K562 (cell line): ENCODE results near the gene HPD. TPM values are rescaled to one million over a fixed set of nuclear protein-coding genes. Genes with fewer than 3 reads are reported as not detected.

Experiments used
- ATAC-seq: fragments of 200-7000 bp; cut with Tn5 transposase; 3 replicates; pipeline ENCODE4 v1.9.1; 2020; ENCODE audit warnings: moderate library complexity
- BruUV-seq: library from RNA; stranded (reverse); fragments of 400-500 nt; replicated peaks from 2 replicates; lab custom pipeline; 2021; lab: Mats Ljungman, UMichigan
- CTCF ChIA-PET: fragments of 300-600 bp; formaldehyde crosslinking; extraction: SDS; loops from one replicate; lab custom pipeline; 2021; ENCODE audit warnings: low intra/inter-chr PET ratio; lab: Yijun Ruan, JAX
- POLR2A ChIA-PET: fragments of 300-600, 350-650 bp; sonication (Branson Sonifier 250); formaldehyde crosslinking; extraction: SDS; loops from one replicate; lab custom pipeline; 2021; ENCODE audit warnings: antibody characterized with exemption, inconsistent platforms; lab: Yijun Ruan, JAX
- DNase-seq, 4 experiments: peaks; one replicate each; pipeline versions ENCODE4 v3.0.0 to v3.0.0-alpha.2; 2011 to 2018; ENCODE audit warnings: low spot score in 3 of 4, mixed read lengths in 3 of 4; ENCODE audit errors: extremely low read depth in 1 of 4
- FAIRE-seq: peaks from 2 replicates; lab custom pipeline; 2011; peaks lifted over from hg19 to GRCh38; lab: Jason Lieb, UNC
- H2AFZ ChIP-seq: 2 replicates; pipeline ENCODE4 v1.6.0; 2011; ENCODE audit warnings: low read depth, low read length, control low read depth, inconsistent platforms
- H3K27ac ChIP-seq: fragments of 200-600 bp; 3 replicates; pipeline ENCODE4 v1.8.0; 2011; ENCODE audit warnings: low read depth, mild to moderate bottlenecking, control low read depth, inconsistent platforms, low read length, moderate library complexity, mixed read lengths; ENCODE audit errors: extremely low read depth
- H3K27me3 ChIP-seq, 2 experiments: fragments of 300-600 bp in 1 of 2; 2 replicates in 1 of 2; 3 replicates in 1 of 2; pipeline versions ENCODE4 v1.6.0 to v1.8.0; 2011; ENCODE audit warnings: inconsistent platforms in 2 of 2, low read length in 2 of 2, mild to moderate bottlenecking in 1 of 2, mixed read lengths in 1 of 2, moderate library complexity in 1 of 2; ENCODE audit not compliant: control insufficient read depth in 2 of 2, insufficient read depth in 2 of 2
- H3K36me3 ChIP-seq: fragments of 300-600 bp; 3 replicates; pipeline ENCODE4 v1.8.0; 2011; ENCODE audit warnings: mild to moderate bottlenecking, low read length, inconsistent platforms; ENCODE audit not compliant: control insufficient read depth, insufficient read depth
- H3K4me1 ChIP-seq, 2 experiments: fragments of 200-600 bp in 1 of 2; replicated peaks in 1 of 2; 2 replicates in 1 of 2; 3 replicates in 1 of 2; pipeline versions ENCODE4 v1.5.1 to v1.8.0; 2011; ENCODE audit warnings: inconsistent platforms in 2 of 2, low read length in 2 of 2, mild to moderate bottlenecking in 1 of 2, mixed read lengths in 1 of 2, moderate library complexity in 1 of 2; ENCODE audit not compliant: control insufficient read depth in 2 of 2, insufficient read depth in 2 of 2
- H3K4me2 ChIP-seq: 2 replicates; pipeline ENCODE4 v1.6.1; 2011; ENCODE audit warnings: low read length, control low read depth, inconsistent platforms, mixed read lengths; ENCODE audit not compliant: insufficient read depth
- H3K4me3 ChIP-seq: fragments of 200-600 bp; sonication (generic), shearing (Covaris generic); 2 replicates; pipeline ENCODE4 v1.5.1; 2016; ENCODE audit warnings: control low read depth, inconsistent platforms
- H3K79me2 ChIP-seq: fragments of 200-600 bp; 3 replicates; pipeline ENCODE4 v1.8.0; 2011; ENCODE audit warnings: low read length, inconsistent platforms; ENCODE audit not compliant: control insufficient read depth, insufficient read depth
- H3K9ac ChIP-seq, 2 experiments: 2 replicates each; pipeline versions ENCODE4 v1.6.0 to v1.6.1; 2011; ENCODE audit warnings: low read depth in 2 of 2, low read length in 2 of 2, control low read depth in 1 of 2, inconsistent platforms in 1 of 2, mild to moderate bottlenecking in 1 of 2, mixed read lengths in 1 of 2; ENCODE audit not compliant: insufficient read depth in 1 of 2
- H3K9me1 ChIP-seq: one replicate; pipeline ENCODE4 v1.6.0; 2011; ENCODE audit warnings: inconsistent platforms, mild to moderate bottlenecking, low read length, moderate library complexity; ENCODE audit not compliant: control insufficient read depth, insufficient read depth
- H3K9me3 ChIP-seq: replicated peaks from 2 replicates; pipeline ENCODE4 v1.5.1; 2011; ENCODE audit warnings: low read depth, low read length, inconsistent platforms; ENCODE audit not compliant: control insufficient read depth, insufficient read depth
- H4K20me1 ChIP-seq: replicated peaks from 2 replicates; pipeline ENCODE4 v1.6.1; 2011; ENCODE audit warnings: low read length, inconsistent platforms, mixed read lengths; ENCODE audit not compliant: control insufficient read depth, insufficient read depth
- ATF7 ChIP-seq: fragments of 450-650 bp; IDR thresholded peaks from 2 replicates; pipeline ENCODE4 v1.7.1; 2014; ENCODE audit warnings: mild to moderate bottlenecking, moderate library complexity
- BRD4 ChIP-seq: fragments of 200-600 bp; sonication (generic); IDR thresholded peaks from 2 replicates; pipeline ENCODE4 v1.6.1; 2017; ENCODE audit warnings: inconsistent platforms
- CHD1 ChIP-seq: fragments of 200-600 bp; sonication (generic); IDR thresholded peaks from one replicate; pipeline ENCODE4 v1.6.1; 2012; ENCODE audit warnings: mild to moderate bottlenecking, moderate library complexity, low read length, inconsistent platforms
- ETS2 ChIP-seq: IDR thresholded peaks from 2 replicates; pipeline ENCODE4 v1.6.1; 2016; ENCODE audit warnings: borderline replicate concordance, missing genetic modification characterization, mild to moderate bottlenecking, moderate library complexity, missing compliant biosample characterization; ENCODE audit not compliant: poor library complexity, severe bottlenecking
- FOXA1 ChIP-seq: fragments of 450-650 bp; IDR thresholded peaks from 2 replicates; pipeline ENCODE4 v1.6.1; 2016; ENCODE audit warnings: mild to moderate bottlenecking, borderline replicate concordance
- FOXP1 ChIP-seq: sonication (generic); formaldehyde crosslinking; IDR thresholded peaks from 2 replicates; pipeline ENCODE4 v1.8.0; 2022; ENCODE audit warnings: mild to moderate bottlenecking, missing genetic modification reagents
- GATAD2B ChIP-seq: fragments of 450-650 bp; IDR thresholded peaks from 2 replicates; pipeline ENCODE4 v1.6.1; 2017; ENCODE audit warnings: mild to moderate bottlenecking, borderline replicate concordance
- MYBL2 ChIP-seq, 2 experiments: fragments of 450-650 bp in 1 of 2; sonication (generic) in 1 of 2; formaldehyde crosslinking in 1 of 2; IDR thresholded peaks; 2 replicates each; pipeline versions ENCODE4 v1.6.1 to v1.8.1; 2017 to 2022; ENCODE audit warnings: borderline replicate concordance in 1 of 2, inconsistent platforms in 1 of 2, low read depth in 1 of 2, mild to moderate bottlenecking in 1 of 2, missing genetic modification reagents in 1 of 2, moderate library complexity in 1 of 2
- POLR2B ChIP-seq: fragments of 450-650 bp; IDR thresholded peaks from 2 replicates; pipeline ENCODE4 v1.6.1; 2018; ENCODE audit warnings: low read depth; ENCODE audit not compliant: partially characterized antibody
- POLR2G ChIP-seq: fragments of 200-400 bp; formaldehyde crosslinking; IDR thresholded peaks from 2 replicates; pipeline ENCODE4 v1.6.1; 2017; ENCODE audit warnings: low read depth, mild to moderate bottlenecking, antibody characterized with exemption, low read length, moderate library complexity
- PTRF ChIP-seq: fragments of 450-650 bp; IDR thresholded peaks from 2 replicates; pipeline ENCODE4 v1.6.1; 2016; ENCODE audit warnings: mild to moderate bottlenecking, missing genetic modification characterization, missing compliant biosample characterization
- PTTG1 ChIP-seq: fragments of 450-650 bp; IDR thresholded peaks from 2 replicates; pipeline ENCODE4 v1.6.1; 2016; ENCODE audit warnings: low read depth, mild to moderate bottlenecking, missing genetic modification characterization, missing compliant biosample characterization
- RBBP5 ChIP-seq: fragments of 200-600 bp; sonication (generic); IDR thresholded peaks from 2 replicates; pipeline ENCODE4 v1.6.1; 2012; ENCODE audit warnings: borderline replicate concordance, mild to moderate bottlenecking, low read length, control low read depth, inconsistent platforms; ENCODE audit not compliant: insufficient read depth, poor library complexity, severe bottlenecking
- RFX7 ChIP-seq: fragments of 250-450 bp; sonication (Bioruptor Pico); IDR thresholded peaks from 2 replicates; pipeline ENCODE4 v1.5.1; 2021; ENCODE audit warnings: mild to moderate bottlenecking
- SPI1 ChIP-seq: IDR thresholded peaks from 2 replicates; pipeline ENCODE4 v1.6.1; 2011; ENCODE audit warnings: low read depth, low read length, control low read depth, borderline replicate concordance
- ZFP36 ChIP-seq: fragments of 150-350 bp; IDR thresholded peaks from 2 replicates; pipeline ENCODE4 v1.6.1; 2018; ENCODE audit warnings: low read length, low read depth; ENCODE audit not compliant: partially characterized antibody
- WGBS: fragments of 100-300 bp; shearing (Covaris generic); methylation state at CpG from one replicate; pipeline ENCODE4 v1.1.6; 2016; ENCODE audit warnings: low coverage, mixed read lengths; ENCODE audit not compliant: insufficient coverage; ENCODE audit errors: missing lambda C conversion rate; 5-methylcytosine and 5-hydroxymethylcytosine counted together
- in situ Hi-C: fragments of 300-500 bp; cut with MboI; formaldehyde crosslinking; loops from 4 replicates; pipeline ENCODE4 v1.15.0; 2018; ENCODE audit warnings: inconsistent platforms, mixed read lengths
- intact Hi-C: fragments of 100-400 bp; cut with micrococcal nuclease; formaldehyde crosslinking; loops from 2 replicates; pipeline ENCODE4 v1.14.2; 2022
- polyA plus RNA-seq, 8 experiments: library from polyadenylated mRNA; depleted of rRNA in 4 of 8; stranded (reverse) in 5 of 8; unstranded in 3 of 8; fragments of >200 nt; fragmentation: Nextera tagmentation in 2 of 8; fragmentation: Illumina TruSeq in 1 of 8; extraction: Ambion mirVana in 2 of 8; extraction: Trizol in 1 of 8; gene quantifications; 2 replicates each; pipeline versions ENCODE4 v1.2.1 to v1.2.3, GENCODE V29; 2011 to 2014; ENCODE audit warnings: inconsistent platforms in 1 of 8, missing spikeins in 1 of 8
- total RNA-seq, 7 experiments: library from RNA; depleted of rRNA in 6 of 7; stranded (reverse); fragments of >200 nt in 6 of 7; fragmentation: Illumina TruSeq in 2 of 7; extraction: Trizol in 2 of 7; gene quantifications; 2 replicates each; pipeline versions ENCODE4 v1.2.1 to v1.2.3, GENCODE V29; 2011 to 2021; ENCODE audit warnings: low replicate concordance in 1 of 7
- TF ChIP-seq, protein P1 (sequence below): fragments of 150-350 bp; IDR thresholded peaks from 2 replicates; pipeline ENCODE4 v1.6.1; 2014; ENCODE audit warnings: low read depth, mild to moderate bottlenecking, low read length, borderline replicate concordance
- TF ChIP-seq, protein P2 (sequence below): sonication (generic); IDR thresholded peaks from 2 replicates; pipeline ENCODE4 v1.6.1; 2016

Gene HPD
- total and polyA plus RNA-seq, 9 of the 15 experiments (the other 6 are each of a cell fraction or from before 2014, with no cell fraction given), result 0.06 to 0.29 (median 0.07) TPM; not detected in 4

DNA sequence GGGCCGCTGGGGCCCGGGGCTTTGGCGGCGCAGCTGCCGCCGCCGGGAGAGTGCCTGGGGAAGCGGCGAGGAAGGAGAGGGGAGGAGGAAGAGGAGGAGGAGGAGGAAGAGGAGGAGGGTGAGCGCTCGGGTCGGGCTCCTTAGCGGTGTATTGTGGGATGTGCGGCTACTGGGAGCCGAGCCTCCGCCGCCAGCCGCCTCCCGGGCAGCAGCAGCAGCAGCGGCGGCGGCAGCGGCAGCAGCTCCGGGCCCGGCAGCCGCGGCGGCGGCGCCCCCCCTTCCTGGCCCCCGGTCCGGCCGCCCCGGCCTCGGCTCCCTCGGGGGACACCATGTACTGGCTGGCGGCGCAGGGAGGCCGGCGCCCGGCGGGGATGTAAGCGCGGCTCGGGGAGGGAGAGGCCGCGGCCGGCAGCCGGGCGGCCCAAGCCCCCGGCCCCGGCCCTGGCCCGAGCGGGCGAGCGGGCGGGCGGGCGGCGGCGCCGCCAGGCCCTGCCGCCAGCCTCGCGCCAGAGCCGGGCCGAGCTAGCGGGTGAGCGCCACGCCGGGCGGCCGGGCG lies 54.7 kb downstream of the HPD start, which contains the start of gene SETD1B:
Gene SETD1B (plus strand): TSS at position 149 of the 556 bp plus-strand sequence. CDS start 729 bp downstream, outside the sequence.
- Histone ChIP-seq H3K27me3 (no peaks in the 10 kb centered on the region), H3K27ac (peak within 1 kb of the TSS; percentile 99), H4K20me1 (0 out of 2 replicates have a peak, but pooled peaks cover 3% of the 10 kb centered on the region), H3K36me3 (peaks cover 34% of the 10 kb centered on the region), H3K4me3 (peak within 1 kb of the TSS; percentile 80), H3K9me3 (no peaks in the 10 kb centered on the region), H2AFZ (peak within 1 kb of the TSS; percentile 64), H3K9me1 (no peaks in the 10 kb centered on the region), H3K4me1 (peaks cover 12 to 58% of the 10 kb centered on the region in 2 experiments; a peak in 4 of 5 replicates), H3K4me2 (peak within 1 kb of the TSS; percentile 84), H3K9ac (peak within 1 kb of the TSS; percentile 92 to 100), H3K79me2 (peaks cover 84% of the 10 kb centered on the region)
- DNase-seq, result peak; percentile 33 to 78 (median 45)
- no TSS peak for BruUV-seq
- in situ Hi-C loops (no loop called here), intact Hi-C loops (no loop called here)
- FAIRE-seq, result no peak
- POLR2A ChIA-PET, result interaction anchor here (0.6 to 12.1 kb wide), 7 partner anchors 7 to 335 kb away, joined by 3 to 194 read pairs (median 4); partner anchors contain the start of gene RHOF
- CTCF ChIA-PET, result no interaction called here
- peak; percentile 3 for ATAC-seq
- 0% methylated on average over 9 of the region's 74 CpGs for WGBS
- no peak for TF ChIP-seq ZFP36
- peak; percentile 46 for TF ChIP-seq RBBP5
- TF ChIP-seq FOXA1, result no peak
- TF ChIP-seq RFX7, result no peak
- 0 out of 2 replicates have a peak, but pooled peaks have one; percentile 18 for TF ChIP-seq BRD4
- no peak for TF ChIP-seq POLR2B
- TF ChIP-seq PTRF (tag), result no peak
- TF ChIP-seq GATAD2B, result 0 out of 2 replicates have a peak, but pooled peaks have one; percentile 44
- no peak for TF ChIP-seq MYBL2 (IDR thresholded peaks at IDR 0.05; ENCODE audit: low read depth)
- TF ChIP-seq MYBL2 (CRISPR knock-in tag; IDR thresholded peaks at IDR 0.05; ENCODE audit: borderline replicate concordance), result no peak
- no peak for TF ChIP-seq ETS2
- TF ChIP-seq SPI1, result no peak
- peak; percentile 65 for TF ChIP-seq POLR2G
- no peak for TF ChIP-seq FOXP1
- TF ChIP-seq, protein P1, sequence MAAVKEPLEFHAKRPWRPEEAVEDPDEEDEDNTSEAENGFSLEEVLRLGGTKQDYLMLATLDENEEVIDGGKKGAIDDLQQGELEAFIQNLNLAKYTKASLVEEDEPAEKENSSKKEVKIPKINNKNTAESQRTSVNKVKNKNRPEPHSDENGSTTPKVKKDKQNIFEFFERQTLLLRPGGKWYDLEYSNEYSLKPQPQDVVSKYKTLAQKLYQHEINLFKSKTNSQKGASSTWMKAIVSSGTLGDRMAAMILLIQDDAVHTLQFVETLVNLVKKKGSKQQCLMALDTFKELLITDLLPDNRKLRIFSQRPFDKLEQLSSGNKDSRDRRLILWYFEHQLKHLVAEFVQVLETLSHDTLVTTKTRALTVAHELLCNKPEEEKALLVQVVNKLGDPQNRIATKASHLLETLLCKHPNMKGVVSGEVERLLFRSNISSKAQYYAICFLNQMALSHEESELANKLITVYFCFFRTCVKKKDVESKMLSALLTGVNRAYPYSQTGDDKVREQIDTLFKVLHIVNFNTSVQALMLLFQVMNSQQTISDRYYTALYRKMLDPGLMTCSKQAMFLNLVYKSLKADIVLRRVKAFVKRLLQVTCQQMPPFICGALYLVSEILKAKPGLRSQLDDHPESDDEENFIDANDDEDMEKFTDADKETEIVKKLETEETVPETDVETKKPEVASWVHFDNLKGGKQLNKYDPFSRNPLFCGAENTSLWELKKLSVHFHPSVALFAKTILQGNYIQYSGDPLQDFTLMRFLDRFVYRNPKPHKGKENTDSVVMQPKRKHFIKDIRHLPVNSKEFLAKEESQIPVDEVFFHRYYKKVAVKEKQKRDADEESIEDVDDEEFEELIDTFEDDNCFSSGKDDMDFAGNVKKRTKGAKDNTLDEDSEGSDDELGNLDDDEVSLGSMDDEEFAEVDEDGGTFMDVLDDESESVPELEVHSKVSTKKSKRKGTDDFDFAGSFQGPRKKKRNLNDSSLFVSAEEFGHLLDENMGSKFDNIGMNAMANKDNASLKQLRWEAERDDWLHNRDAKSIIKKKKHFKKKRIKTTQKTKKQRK, result no peak
- TF ChIP-seq CHD1, result peak; percentile 60
- TF ChIP-seq, protein P2, sequence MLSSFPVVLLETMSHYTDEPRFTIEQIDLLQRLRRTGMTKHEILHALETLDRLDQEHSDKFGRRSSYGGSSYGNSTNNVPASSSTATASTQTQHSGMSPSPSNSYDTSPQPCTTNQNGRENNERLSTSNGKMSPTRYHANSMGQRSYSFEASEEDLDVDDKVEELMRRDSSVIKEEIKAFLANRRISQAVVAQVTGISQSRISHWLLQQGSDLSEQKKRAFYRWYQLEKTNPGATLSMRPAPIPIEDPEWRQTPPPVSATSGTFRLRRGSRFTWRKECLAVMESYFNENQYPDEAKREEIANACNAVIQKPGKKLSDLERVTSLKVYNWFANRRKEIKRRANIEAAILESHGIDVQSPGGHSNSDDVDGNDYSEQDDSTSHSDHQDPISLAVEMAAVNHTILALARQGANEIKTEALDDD, result no peak
- TF ChIP-seq PTTG1 (tag), result no peak
- TF ChIP-seq ATF7, result no peak
